D721Med (cell line): Measurements from ENCODE around the gene MB21D2.

Source experiments
- DNase-seq: peaks from one replicate; pipeline ENCODE4 v3.0.0; 2011; ENCODE audit warnings: low spot score; ENCODE audit not compliant: insufficient read length
- FAIRE-seq: peaks from 2 replicates; lab custom pipeline; 2011; peaks lifted over from hg19 to GRCh38; lab: Jason Lieb, UNC
- TF ChIP-seq, protein P1 (sequence below): IDR thresholded peaks from 2 replicates; pipeline ENCODE4 v1.5.1; 2012; ENCODE audit warnings: mild to moderate bottlenecking, control low read depth; ENCODE audit not compliant: insufficient read depth; ENCODE audit errors: missing control alignments

MB21D2 gene

GRCh38 chr3:192915304-192915703 is 2.4 kb downstream of the MB21D2 start:
- DNase-seq (no peak), FAIRE-seq (no peak)
- TF ChIP-seq, protein P1, sequence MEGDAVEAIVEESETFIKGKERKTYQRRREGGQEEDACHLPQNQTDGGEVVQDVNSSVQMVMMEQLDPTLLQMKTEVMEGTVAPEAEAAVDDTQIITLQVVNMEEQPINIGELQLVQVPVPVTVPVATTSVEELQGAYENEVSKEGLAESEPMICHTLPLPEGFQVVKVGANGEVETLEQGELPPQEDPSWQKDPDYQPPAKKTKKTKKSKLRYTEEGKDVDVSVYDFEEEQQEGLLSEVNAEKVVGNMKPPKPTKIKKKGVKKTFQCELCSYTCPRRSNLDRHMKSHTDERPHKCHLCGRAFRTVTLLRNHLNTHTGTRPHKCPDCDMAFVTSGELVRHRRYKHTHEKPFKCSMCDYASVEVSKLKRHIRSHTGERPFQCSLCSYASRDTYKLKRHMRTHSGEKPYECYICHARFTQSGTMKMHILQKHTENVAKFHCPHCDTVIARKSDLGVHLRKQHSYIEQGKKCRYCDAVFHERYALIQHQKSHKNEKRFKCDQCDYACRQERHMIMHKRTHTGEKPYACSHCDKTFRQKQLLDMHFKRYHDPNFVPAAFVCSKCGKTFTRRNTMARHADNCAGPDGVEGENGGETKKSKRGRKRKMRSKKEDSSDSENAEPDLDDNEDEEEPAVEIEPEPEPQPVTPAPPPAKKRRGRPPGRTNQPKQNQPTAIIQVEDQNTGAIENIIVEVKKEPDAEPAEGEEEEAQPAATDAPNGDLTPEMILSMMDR = peak; percentile 40

DNA sequence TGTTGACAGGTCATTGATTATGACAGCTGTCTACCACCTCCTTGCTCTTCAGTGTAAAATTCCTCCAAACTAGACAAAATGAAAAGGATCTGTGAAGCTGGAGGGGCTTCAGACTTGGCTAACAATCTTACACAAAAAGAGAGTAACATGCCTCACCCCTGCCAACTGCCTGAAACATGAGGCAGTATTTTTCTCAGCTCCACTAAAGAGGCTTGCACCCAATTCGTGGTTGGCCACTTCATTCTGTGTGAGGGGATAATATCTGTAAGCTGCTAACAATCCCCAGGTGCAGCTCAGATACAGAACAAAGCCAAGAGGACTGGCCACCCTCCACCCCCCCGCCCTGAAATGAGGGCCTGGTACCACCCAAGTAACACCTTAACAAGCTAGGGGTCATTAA is 2.8 kb downstream of the MB21D2 start:
- TF ChIP-seq, protein P1 = no peak
- FAIRE-seq (no peak), DNase-seq (no peak)

DNA sequence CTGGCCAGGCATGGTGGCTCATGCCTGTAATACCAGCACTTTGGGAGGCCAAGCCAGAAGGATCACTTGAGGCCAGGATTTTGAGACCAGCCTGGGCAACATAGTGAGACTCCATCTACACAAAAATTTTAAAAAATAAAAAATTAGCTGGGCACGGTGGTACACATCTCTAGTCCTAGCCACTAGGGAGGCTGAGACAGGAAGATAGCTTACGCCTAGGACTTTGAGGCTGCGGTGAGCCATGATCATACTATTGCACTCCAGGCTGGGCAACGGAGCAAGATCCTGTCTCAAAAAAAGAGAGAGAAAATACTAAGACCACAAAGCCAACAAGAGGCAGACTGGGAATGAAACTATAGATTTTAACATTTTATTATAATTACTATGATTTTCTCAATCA is 4.1 kb downstream of the MB21D2 start:
- FAIRE-seq (no peak), DNase-seq (no peak)
- TF ChIP-seq, protein P1 = no peak

GRCh38 chr3:192911293-192911692 is 6.4 kb downstream of the MB21D2 start:
- DNase-seq (no peak), FAIRE-seq (no peak)
- TF ChIP-seq, protein P1 = no peak

DNA sequence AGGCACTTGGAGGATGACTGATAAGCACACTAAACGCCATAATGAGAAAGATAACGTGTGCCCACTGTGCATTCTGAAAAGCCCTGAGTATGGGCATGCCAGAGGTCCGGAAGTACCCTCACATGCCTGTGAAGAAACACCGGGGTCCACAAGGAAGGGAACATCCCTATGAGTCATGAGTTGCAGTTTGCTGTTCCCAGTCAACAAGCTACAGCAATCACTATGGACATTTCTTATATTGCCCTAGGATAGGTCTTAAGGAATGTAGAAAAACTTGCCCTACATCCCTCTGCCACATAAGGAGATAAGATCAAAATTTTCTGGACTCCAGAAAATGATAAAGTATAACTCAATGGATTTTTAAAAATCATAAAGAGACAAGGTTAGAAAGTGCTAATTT is 9.9 kb downstream of the MB21D2 start:
- FAIRE-seq (no peak), DNase-seq (no peak)
- TF ChIP-seq, protein P1 = no peak

GRCh38 chr3:192906940-192907339 is 10.7 kb downstream of the MB21D2 start:
- DNase-seq = no peak

DNA sequence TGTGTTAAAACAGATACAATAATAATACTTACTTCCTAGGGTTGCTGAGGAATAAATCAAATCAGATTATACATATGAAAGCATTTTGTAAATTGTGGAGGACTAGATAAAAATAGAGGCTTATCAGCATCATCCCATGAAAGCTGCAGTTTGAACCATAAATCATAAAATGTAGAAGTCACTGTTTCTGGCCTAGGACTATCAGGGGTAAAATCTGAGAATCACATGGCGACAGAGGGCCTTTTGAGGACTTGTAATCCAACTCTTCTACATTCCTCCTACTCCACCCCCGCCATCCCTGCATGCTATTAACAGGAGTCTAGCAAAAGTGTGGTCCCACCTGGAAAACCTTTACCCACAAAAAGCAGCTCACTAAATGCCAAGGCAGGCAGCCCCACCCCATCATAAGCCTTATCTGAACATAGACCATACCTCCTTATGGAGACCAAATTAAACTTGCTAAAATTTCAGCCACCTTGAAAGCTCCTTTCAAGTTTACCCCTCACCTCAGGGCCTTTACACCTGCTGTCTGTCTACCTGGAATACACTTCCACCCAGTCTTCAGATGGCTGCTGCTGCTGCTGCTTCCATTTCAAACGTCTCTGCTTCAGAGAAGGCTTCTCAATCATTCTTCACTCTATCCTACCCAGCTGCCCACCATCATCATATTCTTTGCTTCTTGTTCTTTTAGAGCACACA is 11.5 kb downstream of the MB21D2 start:
- FAIRE-seq = no peak
- TF ChIP-seq, protein P1 = no peak
- no peak for DNase-seq

More at GRCh38 chr3:192906940-192907339, 10.7 kb downstream of the MB21D2 start:
- TF ChIP-seq, protein P1 = no peak
- FAIRE-seq = no peak
